Progenitor cell of endocrine pancreas (in vitro differentiated cells): Measurements from ENCODE around the gene TGFBR2. TPM values are rescaled to one million over a fixed set of nuclear protein-coding genes. Genes with fewer than 3 reads are reported as not detected.

Experiments used
- DNase-seq: peaks from one replicate; pipeline ENCODE4 v3.0.0; 2021; ENCODE audit warnings: low spot score; ENCODE audit not compliant: unreplicated experiment
- H3K27ac Mint-ChIP-seq: 2 replicates; pipeline ENCODE4 v1.8.0; 2021; ENCODE audit warnings: mild to moderate bottlenecking, moderate library complexity, mixed read lengths
- H3K27me3 Mint-ChIP-seq: 2 replicates; pipeline ENCODE4 v1.8.0; 2021; ENCODE audit warnings: mixed read lengths
- H3K36me3 Mint-ChIP-seq: 2 replicates; pipeline ENCODE4 v1.8.0; 2022; ENCODE audit warnings: mixed read lengths; ENCODE audit not compliant: insufficient read depth
- H3K4me1 Mint-ChIP-seq: 2 replicates; pipeline ENCODE4 v1.8.0; 2021; ENCODE audit warnings: low read depth, mixed read lengths
- H3K4me3 Mint-ChIP-seq: 2 replicates; pipeline ENCODE4 v1.8.0; 2021; ENCODE audit warnings: low read depth, mild to moderate bottlenecking, moderate library complexity, mixed read lengths
- H3K9me3 Mint-ChIP-seq: 2 replicates; pipeline ENCODE4 v1.8.0; 2021; ENCODE audit warnings: low read depth, mixed read lengths
- CTCF ChIP-seq: fragments of 200-600 bp; sonication (generic); IDR thresholded peaks from one replicate; pipeline ENCODE4 v1.5.0; 2021; ENCODE audit warnings: antibody characterized with exemption, mild to moderate bottlenecking; ENCODE audit not compliant: unreplicated experiment
- total RNA-seq: library from RNA; stranded (reverse); gene quantifications from 2 replicates; pipeline ENCODE4 v1.2.1, GENCODE V29; 2021

Gene TGFBR2
- total RNA-seq, 1 donor from 2014 or later = 21.1 TPM

- peaks cover 11% of the 10 kb centered on the region for H3K4me1 Mint-ChIP-seq
- peaks cover 3% of the 10 kb centered on the region for H3K9me3 Mint-ChIP-seq
- peaks cover 21% of the 10 kb centered on the region for H3K36me3 Mint-ChIP-seq
- H3K27ac Mint-ChIP-seq = no peak overlapping the region
- no peak for DNase-seq
- H3K27me3 Mint-ChIP-seq = no peaks in the 10 kb centered on the region
- no peak for TF ChIP-seq CTCF
- no peak overlapping the region for H3K4me3 Mint-ChIP-seq
These were observed 12.9 kb downstream of the TGFBR2 start for GRCh38 chr3:30619318-30619717.

GRCh38 chr3:30620402-30621360, 14.3 kb downstream of the TGFBR2 start:
- DNase-seq = no peak
- H3K27ac Mint-ChIP-seq = no peak overlapping the region
- H3K36me3 Mint-ChIP-seq = peaks cover 23% of the 10 kb centered on the region
- H3K4me1 Mint-ChIP-seq = peaks cover 10% of the 10 kb centered on the region
- no peak overlapping the region for H3K4me3 Mint-ChIP-seq
- peaks cover 3% of the 10 kb centered on the region for H3K9me3 Mint-ChIP-seq
- H3K27me3 Mint-ChIP-seq = no peaks in the 10 kb centered on the region
- TF ChIP-seq CTCF = no peak

GRCh38 chr3:30621576-30621975, 15.2 kb downstream of the TGFBR2 start:
- no peak for TF ChIP-seq CTCF
- Mint-ChIP-seq H3K4me3 (no peak overlapping the region), H3K4me1 (peaks cover 6% of the 10 kb centered on the region), H3K36me3 (peaks cover 25% of the 10 kb centered on the region), H3K9me3 (peaks cover 3% of the 10 kb centered on the region), H3K27ac (no peak overlapping the region), H3K27me3 (no peaks in the 10 kb centered on the region)
- no peak for DNase-seq

- H3K36me3 Mint-ChIP-seq = peaks cover 25% of the 10 kb centered on the region
- H3K27ac Mint-ChIP-seq = no peak overlapping the region
- no peak overlapping the region for H3K4me3 Mint-ChIP-seq
- peaks cover 3% of the 10 kb centered on the region for H3K9me3 Mint-ChIP-seq
- DNase-seq = no peak
- H3K4me1 Mint-ChIP-seq = peaks cover 5% of the 10 kb centered on the region
- H3K27me3 Mint-ChIP-seq = no peaks in the 10 kb centered on the region
- no peak for TF ChIP-seq CTCF
These were observed 15.7 kb downstream of the TGFBR2 start for GRCh38 chr3:30622047-30622545.

GRCh38 chr3:30622790-30623189, 16.4 kb downstream of the TGFBR2 start:
- Mint-ChIP-seq H3K27me3 (no peaks in the 10 kb centered on the region), H3K4me3 (no peak overlapping the region), H3K27ac (no peak overlapping the region), H3K9me3 (peaks cover under 1% of the 10 kb centered on the region), H3K36me3 (peaks cover 22% of the 10 kb centered on the region), H3K4me1 (peaks cover 5% of the 10 kb centered on the region)
- DNase-seq = no peak
- TF ChIP-seq CTCF = no peak
